GM19238 (cell line): ENCODE measurements around the gene TOM1.
A peak's percentile ranks its signal among the peaks of the same experiment; 100 is the strongest.
"Not testable (repeated sequence)": the region's sequence is repeated elsewhere in the genome, so short reads cannot be mapped to it uniquely, and the experiment has no call there.

Experiments
- DNase-seq: peaks from one replicate; pipeline ENCODE4 v3.0.0; 2011; ENCODE audit warnings: low spot score; ENCODE audit not compliant: insufficient read length

The TOM1 gene

GRCh38 chr22:35345808-35346505 is 46.3 kb downstream of the TOM1 start:
- no peak for DNase-seq

GRCh38 chr22:35346596-35347220 is 47.0 kb downstream of the TOM1 start:
- no peak for DNase-seq

- no peak for DNase-seq
These were observed 47.8 kb downstream of the TOM1 start for GRCh38 chr22:35347462-35347861.

DNA sequence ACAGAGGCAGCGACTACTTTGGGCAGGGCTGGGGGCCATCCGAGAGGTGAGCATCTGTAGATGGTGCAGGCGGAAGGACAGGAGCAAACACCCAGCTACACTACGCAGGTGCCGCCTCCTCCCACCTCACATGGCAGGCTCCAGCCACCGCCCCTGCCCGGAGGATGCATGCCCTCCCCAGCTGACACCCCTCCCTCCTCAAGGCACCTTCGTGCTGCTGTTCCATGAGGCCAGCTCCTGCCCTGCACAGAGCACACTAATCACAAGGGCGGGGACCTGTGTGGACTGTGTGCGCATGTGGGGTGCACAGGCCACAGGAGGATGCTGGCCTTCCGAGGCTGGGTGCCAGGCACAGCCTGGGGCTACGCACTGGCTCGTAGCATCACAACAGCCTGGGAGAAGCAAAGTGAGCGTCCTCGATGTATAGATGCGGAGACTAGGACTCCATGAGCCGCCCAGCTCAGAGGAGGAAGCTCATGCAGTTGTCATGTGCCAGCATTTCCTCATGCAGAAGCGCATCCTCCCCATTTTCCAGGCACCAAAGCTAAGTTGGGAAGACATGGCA is 48.4 kb downstream of the TOM1 start:
- no peak for DNase-seq

- DNase-seq: no peak
These were observed 49.0 kb downstream of the TOM1 start for GRCh38 chr22:35348703-35349102.

- no peak for DNase-seq
These were observed 49.6 kb downstream of the TOM1 start for GRCh38 chr22:35349368-35349703.

DNA sequence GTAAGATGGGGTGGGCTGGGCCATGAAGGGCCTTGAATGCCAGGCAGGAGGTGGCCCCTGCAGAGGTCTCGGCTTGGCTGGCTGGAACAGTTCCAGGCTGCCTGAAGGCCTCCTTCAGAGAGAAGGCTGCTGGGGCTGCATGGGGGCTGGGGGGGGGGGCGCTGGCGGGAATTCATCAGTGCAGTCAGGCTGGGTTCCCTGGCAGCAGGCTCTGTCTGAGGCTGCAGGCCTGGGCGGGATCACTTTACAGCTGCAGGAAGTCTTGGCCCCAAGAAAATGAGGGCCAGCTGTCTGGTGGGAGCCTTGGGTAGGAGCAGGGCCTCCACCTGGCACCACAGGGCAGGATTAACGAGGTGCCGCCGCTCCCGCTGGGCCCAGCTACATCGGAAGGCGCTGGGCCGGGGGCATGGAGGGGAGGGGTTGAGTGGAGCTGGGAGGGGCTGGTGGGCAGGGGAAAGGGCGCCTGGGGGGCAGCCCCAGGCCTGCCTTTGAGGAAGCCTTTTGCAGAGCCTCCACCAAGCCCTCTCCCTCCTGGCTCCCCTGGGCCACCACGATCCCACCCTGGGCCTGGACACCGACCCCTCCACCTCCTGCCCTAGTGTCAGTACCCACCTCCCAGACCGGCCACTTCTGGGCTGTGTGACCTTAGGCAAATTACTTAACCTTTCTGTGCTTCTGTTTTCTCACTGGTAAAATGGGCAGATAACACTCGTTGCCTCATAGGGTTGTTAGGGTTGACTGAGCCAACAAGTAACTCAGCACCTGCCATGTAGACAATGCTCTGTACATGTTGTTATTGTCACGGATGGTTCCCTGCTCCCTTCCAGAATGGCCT is 50.2 kb downstream of the TOM1 start:
- no peak for DNase-seq

DNA sequence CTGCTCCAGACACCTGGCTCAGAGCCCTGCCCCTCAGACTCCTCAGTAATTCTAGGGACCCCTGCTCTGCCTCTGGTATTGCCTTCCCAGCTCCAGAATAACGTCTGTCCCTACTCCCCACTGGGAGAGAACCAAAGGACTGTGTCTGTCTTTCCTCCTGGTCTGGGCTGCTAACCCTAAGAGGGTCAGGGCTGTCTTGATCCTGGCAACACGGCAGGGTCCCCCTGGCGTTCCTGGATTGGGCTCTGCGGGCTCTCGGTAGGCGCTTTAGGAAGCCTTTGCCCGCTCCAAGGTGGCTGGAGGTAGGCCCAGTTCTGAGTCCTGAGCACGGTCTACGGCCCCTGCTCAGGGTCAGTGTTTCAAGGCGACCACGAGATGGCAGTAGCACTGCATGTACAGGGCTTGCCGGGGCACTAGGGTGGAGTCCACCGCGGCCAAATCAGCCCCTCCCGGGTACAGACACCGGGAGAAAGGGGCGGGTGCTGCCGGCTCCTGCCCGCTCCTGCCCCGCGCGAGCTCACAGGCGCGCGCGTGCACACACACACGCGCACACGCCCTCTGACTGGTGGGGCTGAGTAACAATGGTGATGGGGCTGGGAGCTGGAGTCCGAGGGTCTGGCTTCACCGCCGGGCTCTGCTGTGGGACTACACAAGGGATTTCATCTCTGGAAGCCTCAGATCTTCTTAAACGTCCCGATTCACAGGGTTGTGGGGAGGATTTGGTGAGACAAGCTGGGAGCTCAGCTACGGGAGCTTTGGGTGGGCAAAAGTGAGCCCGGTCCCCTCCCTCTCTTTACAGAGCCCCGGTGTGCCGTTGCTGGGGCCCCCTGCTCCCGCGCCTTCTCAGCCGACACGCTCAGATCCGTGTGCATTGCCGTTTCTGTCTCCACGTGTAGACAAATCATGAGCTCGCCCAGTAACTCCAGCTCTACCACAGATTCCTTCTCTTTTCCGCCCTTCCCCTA is 51.1 kb downstream of the TOM1 start:
- peak; percentile 93 for DNase-seq

- no peak for DNase-seq
These were observed 52.8 kb downstream of the TOM1 start for GRCh38 chr22:35352214-35353111.

DNA sequence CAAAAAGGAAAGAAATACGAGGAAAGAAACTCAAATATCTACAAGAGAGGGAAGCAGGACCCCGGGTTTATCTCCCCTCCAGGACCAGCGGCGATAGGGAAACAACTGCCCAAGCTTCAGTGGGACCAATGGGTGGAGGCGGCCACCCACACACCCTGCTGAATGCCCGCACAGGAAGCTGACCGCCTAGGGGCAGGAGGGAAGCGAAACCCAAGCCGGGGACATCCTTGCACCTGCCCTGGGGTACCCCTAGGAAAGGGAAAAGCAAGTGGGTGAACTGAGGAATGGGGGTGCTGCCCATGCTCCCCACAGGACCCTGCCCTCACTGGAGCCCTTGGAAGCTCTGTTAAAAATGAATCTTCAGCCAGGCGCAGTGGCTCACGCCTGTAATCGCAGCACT is 53.6 kb downstream of the TOM1 start:
- DNase-seq: no peak

- no peak for DNase-seq
These were observed 54.4 kb downstream of the TOM1 start for GRCh38 chr22:35354068-35354467.

- DNase-seq: no peak
These were observed 58.4 kb downstream of the TOM1 start for GRCh38 chr22:35357883-35358621.

DNA sequence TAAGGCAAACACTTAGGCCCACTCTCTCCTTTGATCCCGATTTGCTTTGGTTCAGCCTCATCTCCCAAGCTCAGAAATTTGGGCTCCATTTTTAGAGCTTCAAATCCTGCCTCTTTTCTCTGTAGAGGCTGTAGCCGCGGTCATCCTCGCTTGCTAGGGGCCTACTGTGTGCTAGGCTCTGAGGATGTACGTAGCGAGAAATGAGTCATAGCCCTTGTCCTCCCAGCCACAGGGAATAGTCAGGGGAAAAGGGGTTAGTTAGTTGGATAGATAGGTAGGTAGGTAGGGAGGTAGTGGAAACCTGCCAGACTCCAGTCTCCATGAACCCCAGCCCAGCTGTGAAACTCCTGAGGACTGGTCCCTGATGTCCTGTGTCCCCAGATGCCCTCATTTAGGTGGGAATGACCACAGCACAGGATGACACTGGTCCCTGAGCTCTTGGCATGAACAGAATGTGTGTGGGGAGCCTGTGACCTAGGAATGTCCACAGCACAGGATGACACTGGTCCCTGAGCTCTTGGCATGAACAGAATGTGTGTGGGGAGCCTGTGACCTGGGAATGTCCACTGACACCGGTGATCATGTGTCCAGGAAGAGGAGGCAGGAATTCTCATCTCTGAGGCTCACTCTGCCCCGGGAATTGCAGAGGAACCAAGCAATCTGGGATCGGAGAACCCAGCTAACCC is 59.8 kb downstream of the TOM1 start:
- DNase-seq: no peak

DNA sequence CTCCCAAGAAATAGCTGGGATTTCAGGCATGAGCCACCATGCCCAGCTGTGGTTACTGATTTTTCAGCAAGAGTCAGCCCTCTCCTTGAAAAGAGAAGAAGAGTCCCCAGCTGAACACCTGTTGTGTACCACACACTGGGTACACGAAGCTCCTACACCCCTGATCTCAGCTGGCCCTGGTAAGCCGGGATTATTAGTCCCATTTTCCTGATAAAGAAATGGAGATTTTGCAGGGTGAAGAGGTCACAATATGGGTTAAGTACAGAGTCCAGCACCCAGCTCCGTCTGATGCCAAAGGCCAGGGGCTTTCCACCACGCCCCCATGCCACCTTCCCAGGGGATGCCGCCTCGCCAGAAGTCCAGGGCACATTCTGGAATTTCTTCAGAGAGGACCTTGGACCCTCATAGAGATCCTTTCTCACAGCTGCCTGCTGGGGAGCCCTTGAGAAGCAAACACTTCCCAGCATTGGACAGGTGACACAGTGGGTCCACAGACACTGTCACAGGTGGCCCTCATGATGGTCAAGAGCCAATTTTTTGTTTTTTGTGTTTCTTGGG is 61.4 kb downstream of the TOM1 start:
- no peak for DNase-seq

DNA sequence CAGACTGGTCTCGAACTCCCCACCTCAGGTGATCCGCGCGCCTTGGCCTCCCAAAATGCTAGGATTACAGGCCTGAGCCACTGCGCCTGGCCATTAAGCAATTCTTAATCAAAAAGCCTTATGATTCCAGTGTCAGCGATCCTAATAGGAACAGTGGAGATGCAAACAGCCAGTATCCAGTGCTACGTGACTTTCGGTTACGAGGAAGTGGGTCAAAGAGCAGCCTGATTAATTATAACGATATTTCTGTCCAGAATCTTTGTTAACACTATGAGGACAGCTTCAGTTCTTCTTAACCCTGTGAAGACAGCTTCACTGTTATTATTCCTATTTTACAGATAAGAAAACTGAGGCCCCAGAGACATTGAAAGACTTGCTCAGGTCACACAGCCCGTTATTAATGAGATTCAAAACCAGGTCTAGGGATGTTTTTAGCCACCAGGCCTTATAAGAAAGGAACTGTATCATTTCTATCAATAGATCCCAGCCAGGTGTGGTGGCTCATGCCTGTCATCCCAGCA is 63.9 kb downstream of the TOM1 start:
- DNase-seq: no peak

DNA sequence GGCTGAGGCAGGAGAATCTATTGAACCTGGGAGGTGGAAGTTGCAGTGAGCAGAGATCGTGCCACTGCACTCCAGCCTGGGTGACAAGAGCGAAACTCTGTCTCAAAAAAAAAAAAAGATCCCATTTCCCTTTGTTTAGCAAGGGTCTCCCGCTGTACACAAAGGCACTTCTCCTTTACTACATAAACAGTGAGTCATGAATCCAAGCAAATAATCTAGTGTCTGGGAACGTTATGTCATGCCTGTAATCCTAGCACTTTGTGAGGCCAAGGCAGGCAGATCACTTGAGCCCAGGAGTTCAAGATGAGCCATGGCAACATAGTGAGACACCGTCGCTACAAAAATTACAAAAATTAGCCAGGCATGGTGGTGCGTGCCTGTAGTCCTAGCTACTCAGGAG is 64.5 kb downstream of the TOM1 start:
- not testable (repeated sequence) for DNase-seq

DNA sequence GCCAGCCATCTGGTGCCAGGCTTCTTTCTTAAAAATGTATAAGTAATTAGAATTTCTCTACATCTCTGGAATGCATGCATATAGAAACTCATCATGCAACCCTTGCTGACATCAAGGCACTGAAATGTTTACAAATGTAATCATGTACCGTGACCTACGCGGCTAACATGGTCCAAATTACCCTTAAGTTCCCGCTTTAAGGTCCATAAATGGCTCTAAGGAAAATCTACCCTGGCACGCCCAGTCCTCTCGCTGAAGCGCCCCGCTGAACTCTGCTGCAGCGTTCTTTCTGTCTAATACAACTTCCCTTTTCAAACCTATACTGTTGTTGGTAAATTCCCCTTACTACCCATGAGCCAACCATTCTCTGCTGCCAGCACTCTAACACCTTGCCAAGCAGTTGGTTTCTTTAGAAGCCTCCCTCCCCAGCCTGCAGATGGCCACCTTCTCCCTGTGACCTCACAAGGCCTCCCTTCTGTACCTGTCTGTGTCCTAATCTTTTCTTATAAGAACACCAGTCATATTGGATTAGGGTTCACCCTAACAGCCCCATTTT is 67.7 kb downstream of the TOM1 start:
- no peak for DNase-seq

DNA sequence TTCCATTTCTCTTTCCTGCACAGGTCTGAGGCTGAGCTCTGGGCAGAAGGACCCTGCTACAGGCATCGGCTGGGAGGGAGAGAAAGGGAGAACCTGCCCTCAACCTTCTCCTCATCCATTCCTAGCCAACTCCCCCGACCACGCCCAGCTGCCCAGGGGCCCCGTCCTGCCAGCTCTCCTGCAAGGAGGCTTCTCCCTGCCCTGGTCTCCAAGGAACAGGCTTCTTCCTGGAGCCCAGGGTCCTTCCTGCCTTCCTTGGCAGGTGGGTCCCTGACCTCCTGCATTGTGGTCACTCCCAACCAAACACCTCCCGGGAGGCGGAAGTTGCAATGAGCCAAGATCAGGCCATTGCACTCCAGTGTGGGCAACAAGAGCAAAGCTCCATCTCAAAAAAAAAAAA is 68.7 kb downstream of the TOM1 start:
- DNase-seq: no peak
